Uterus (tissue), 2 donors: Measurements from ENCODE around the gene ARPP21.

Experiments
- CTCF ChIP-seq, 4 experiments: fragments of 200-600 bp in 2 of 4; fragments of 450-650 bp in 2 of 4; sonication (generic) in 2 of 4; IDR thresholded peaks; one replicate each; pipeline ENCODE4 v1.5.1; 2016 to 2019; ENCODE audit warnings: antibody characterized with exemption in 4 of 4, mild to moderate bottlenecking in 2 of 4, moderate library complexity in 1 of 4
- POLR2A ChIP-seq, 2 donors: fragments of 450-650 bp; IDR thresholded peaks; one replicate each; pipeline ENCODE4 v1.6.1; 2016; ENCODE audit warnings: antibody characterized with exemption in 2 of 2, mild to moderate bottlenecking in 1 of 2, moderate library complexity in 1 of 2

- TF ChIP-seq CTCF (IDR thresholded peaks at IDR 0.05): no peak
- TF ChIP-seq POLR2A (IDR thresholded peaks at IDR 0.05): no peak
These were observed 108.8 kb downstream of the ARPP21 start for GRCh38 chr3:35748144-35748543.
